Mammary epithelial cell (primary cell): ENCODE results near the gene LEKR1.

ENCODE experiments used
- CTCF ChIP-seq, 2 donors: IDR thresholded peaks in 1 of 2; conservative IDR thresholded peaks in 1 of 2; 2 replicates each; pipeline ENCODE4 v1.5.1; 2011 to 2012; ENCODE audit warnings: inconsistent platforms in 2 of 2, low read length in 2 of 2, mild to moderate bottlenecking in 2 of 2, control low read depth in 1 of 2, low read depth in 1 of 2; ENCODE audit not compliant: insufficient read depth in 1 of 2; ENCODE audit errors: extremely low read depth in 1 of 2
- EZH2 ChIP-seq: IDR thresholded peaks from 2 replicates; pipeline ENCODE4 v1.6.1; 2012; ENCODE audit warnings: low read length, inconsistent platforms, borderline replicate concordance

GRCh38 chr3:157026091-157026490, 199.9 kb downstream of the LEKR1 start:
- TF ChIP-seq CTCF (conservative IDR thresholded peaks at IDR 0.05 in 1 of 2, IDR thresholded peaks at IDR 0.05 in 1 of 2; ENCODE audit: extremely low read depth in 1 of 2, insufficient read depth in 1 of 2, low read depth in 1 of 2, low read length in 2 of 2), result no peak
- TF ChIP-seq EZH2, result no peak
